Measurements from ENCODE around the gene SMG6.

The SMG6 gene

GRCh38 chr17:2237950-2238349, 65.6 kb downstream of the SMG6 start:
- H3K9ac ChIP-seq (ENCODE audit: low read length): no peak overlapping the region

GRCh38 chr17:2237521-2237921, 66.1 kb downstream of the SMG6 start:
- no peak for TF ChIP-seq CTCF (IDR thresholded peaks at IDR 0.05; ENCODE audit: low read depth, low read length)
- TF ChIP-seq EZH2phosphoT487 (IDR thresholded peaks at IDR 0.05; ENCODE audit: low read depth): no peak
- Histone ChIP-seq H3K27me3 (ENCODE audit: low read depth, low read length) (no peaks in the 10 kb centered on the region), H3K79me2 (ENCODE audit: low read length) (no peaks in the 10 kb centered on the region), H3K36me3 (replicated peaks; ENCODE audit: low read depth, low read length) (no peaks in the 10 kb centered on the region), H2AFZ (ENCODE audit: low read depth, low read length) (no peak overlapping the region), H3K9me3 (ENCODE audit: insufficient read depth, low read length) (no peaks in the 10 kb centered on the region), H3K4me3 (ENCODE audit: low read length) (no peak overlapping the region), H3K27ac (ENCODE audit: low read length) (no peak overlapping the region), H4K20me1 (ENCODE audit: insufficient read depth, low read length) (0 out of 2 replicates have a peak, but pooled peaks cover 4% of the 10 kb centered on the region), H3K4me1 (ENCODE audit: low read length) (peaks cover 37% of the 10 kb centered on the region), H3K9ac (ENCODE audit: low read length) (no peak overlapping the region), H3K4me2 (ENCODE audit: low read length) (no peak overlapping the region)

More at GRCh38 chr17:2237950-2238349, 65.6 kb downstream of the SMG6 start:
- Histone ChIP-seq H3K9me3 (ENCODE audit: insufficient read depth, low read length) (no peaks in the 10 kb centered on the region), H3K4me3 (ENCODE audit: low read length) (no peak overlapping the region), H3K27ac (ENCODE audit: low read length) (no peak overlapping the region), H2AFZ (ENCODE audit: low read depth, low read length) (no peak overlapping the region), H3K36me3 (replicated peaks; ENCODE audit: low read depth, low read length) (peaks cover 3% of the 10 kb centered on the region), H3K4me2 (ENCODE audit: low read length) (no peak overlapping the region), H3K4me1 (ENCODE audit: low read length) (peaks cover 37% of the 10 kb centered on the region), H3K27me3 (ENCODE audit: low read depth, low read length) (no peaks in the 10 kb centered on the region), H4K20me1 (ENCODE audit: insufficient read depth, low read length) (0 out of 2 replicates have a peak, but pooled peaks cover 6% of the 10 kb centered on the region), H3K79me2 (ENCODE audit: low read length) (no peaks in the 10 kb centered on the region)
- TF ChIP-seq CTCF (IDR thresholded peaks at IDR 0.05; ENCODE audit: low read depth, low read length) (no peak), EZH2phosphoT487 (IDR thresholded peaks at IDR 0.05; ENCODE audit: low read depth) (no peak)

GRCh38 chr17:2235792-2236366, 67.7 kb downstream of the SMG6 start:
- Histone ChIP-seq H3K36me3 (replicated peaks; ENCODE audit: low read depth, low read length) (no peaks in the 10 kb centered on the region), H3K4me3 (ENCODE audit: low read length) (no peak overlapping the region), H3K4me1 (ENCODE audit: low read length) (peaks cover 35% of the 10 kb centered on the region), H4K20me1 (ENCODE audit: insufficient read depth, low read length) (0 out of 2 replicates have a peak, but pooled peaks cover 4% of the 10 kb centered on the region), H3K27me3 (ENCODE audit: low read depth, low read length) (no peaks in the 10 kb centered on the region), H3K4me2 (ENCODE audit: low read length) (no peak overlapping the region), H3K27ac (ENCODE audit: low read length) (no peak overlapping the region), H3K9me3 (ENCODE audit: insufficient read depth, low read length) (no peaks in the 10 kb centered on the region), H2AFZ (ENCODE audit: low read depth, low read length) (no peak overlapping the region), H3K79me2 (ENCODE audit: low read length) (no peaks in the 10 kb centered on the region), H3K9ac (ENCODE audit: low read length) (no peak overlapping the region)
- TF ChIP-seq CTCF (IDR thresholded peaks at IDR 0.05; ENCODE audit: low read depth, low read length) (no peak), EZH2phosphoT487 (IDR thresholded peaks at IDR 0.05; ENCODE audit: low read depth) (no peak)

- H3K9me3 ChIP-seq (ENCODE audit: insufficient read depth, low read length): no peaks in the 10 kb centered on the region
- H3K27ac ChIP-seq (ENCODE audit: low read length): no peak overlapping the region
- H3K36me3 ChIP-seq (replicated peaks; ENCODE audit: low read depth, low read length): no peaks in the 10 kb centered on the region
Observed at GRCh38 chr17:2235265-2235664, 68.3 kb downstream of the SMG6 start.

More at GRCh38 chr17:2235265-2235664, 68.3 kb downstream of the SMG6 start:
- Histone ChIP-seq H4K20me1 (ENCODE audit: insufficient read depth, low read length) (0 out of 2 replicates have a peak, but pooled peaks cover 2% of the 10 kb centered on the region), H3K4me1 (ENCODE audit: low read length) (peaks cover 29% of the 10 kb centered on the region), H3K4me3 (ENCODE audit: low read length) (no peak overlapping the region), H3K4me2 (ENCODE audit: low read length) (no peak overlapping the region), H3K9ac (ENCODE audit: low read length) (no peak overlapping the region), H2AFZ (ENCODE audit: low read depth, low read length) (no peak overlapping the region), H3K79me2 (ENCODE audit: low read length) (no peaks in the 10 kb centered on the region), H3K27me3 (ENCODE audit: low read depth, low read length) (no peaks in the 10 kb centered on the region)
- no peak for TF ChIP-seq EZH2phosphoT487 (IDR thresholded peaks at IDR 0.05; ENCODE audit: low read depth)
- no peak for TF ChIP-seq CTCF (IDR thresholded peaks at IDR 0.05; ENCODE audit: low read depth, low read length)
